WERI-Rb-1 (cell line): Measurements from ENCODE around the gene NSFL1C.

Source experiments
- DNase-seq: peaks from one replicate; pipeline ENCODE4 v3.0.0-alpha.2; 2020
- H3K27ac ChIP-seq: fragments of 250-450 bp; sonication (Bioruptor Pico); 2 replicates; pipeline ENCODE4 v1.5.1; 2020; ENCODE audit warnings: mild to moderate bottlenecking, moderate library complexity
- H3K27me3 ChIP-seq: fragments of 250-450 bp; sonication (Bioruptor Pico); 2 replicates; pipeline ENCODE4 v1.5.1; 2021; ENCODE audit warnings: mild to moderate bottlenecking, low read depth, moderate library complexity; ENCODE audit not compliant: insufficient read depth, severe bottlenecking
- H3K36me3 ChIP-seq: fragments of 250-450 bp; sonication (Bioruptor Pico); 2 replicates; pipeline ENCODE4 v1.5.1; 2020; ENCODE audit warnings: mild to moderate bottlenecking, moderate library complexity
- H3K4me3 ChIP-seq: 2 replicates; pipeline ENCODE4 v1.5.1; 2011; ENCODE audit warnings: low read depth, mild to moderate bottlenecking, control low read depth, low read length
- H3K9me3 ChIP-seq: fragments of 250-450 bp; sonication (Bioruptor Pico); 2 replicates; pipeline ENCODE4 v1.5.1; 2021; ENCODE audit warnings: mild to moderate bottlenecking, moderate library complexity; ENCODE audit not compliant: severe bottlenecking
- CTCF ChIP-seq: IDR thresholded peaks from 2 replicates; pipeline ENCODE4 v1.5.1; 2011; ENCODE audit warnings: low read depth, mild to moderate bottlenecking, control low read depth, inconsistent platforms, low read length

NSFL1C gene

DNA sequence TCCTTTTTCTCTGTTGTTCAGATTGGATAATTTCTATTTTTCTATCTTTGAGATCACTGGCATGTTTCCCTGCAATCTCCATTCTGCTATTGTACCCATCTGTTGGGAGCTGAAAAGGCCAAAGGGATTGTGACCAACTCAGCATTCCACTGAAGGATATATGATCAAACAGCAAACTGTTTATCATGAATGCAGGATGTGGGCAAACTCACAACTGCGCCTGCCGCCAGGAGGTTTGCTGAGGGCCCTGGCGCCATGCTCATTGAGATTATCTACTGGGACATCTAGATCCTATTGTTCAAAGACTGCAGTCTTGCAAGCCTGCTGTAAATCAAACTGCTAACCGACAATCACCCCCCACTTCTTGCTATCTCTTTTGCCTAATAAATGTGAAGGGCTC is 69.9 kb downstream of the NSFL1C start:
- no peak for DNase-seq
- Histone ChIP-seq H3K9me3 (no peaks in the 10 kb centered on the region), H3K36me3 (no peaks in the 10 kb centered on the region), H3K27me3 (peaks cover 7% of the 10 kb centered on the region), H3K4me3 (no peak overlapping the region), H3K27ac (no peak overlapping the region)
- TF ChIP-seq CTCF, result no peak

- DNase-seq, result no peak
- Histone ChIP-seq H3K9me3 (no peaks in the 10 kb centered on the region), H3K27me3 (peaks cover 7% of the 10 kb centered on the region), H3K4me3 (no peak overlapping the region), H3K27ac (no peak overlapping the region), H3K36me3 (peaks cover under 1% of the 10 kb centered on the region)
- TF ChIP-seq CTCF, result no peak
These were observed 70.4 kb downstream of the NSFL1C start for GRCh38 chr20:1396264-1396663.

- peaks cover 7% of the 10 kb centered on the region for H3K27me3 ChIP-seq
- no peak overlapping the region for H3K27ac ChIP-seq
- no peak for TF ChIP-seq CTCF
- DNase-seq, result no peak
- no peak overlapping the region for H3K4me3 ChIP-seq
- no peaks in the 10 kb centered on the region for H3K9me3 ChIP-seq
- H3K36me3 ChIP-seq, result peaks cover 8% of the 10 kb centered on the region
These were observed 72.0 kb downstream of the NSFL1C start for GRCh38 chr20:1394686-1395085.

DNA sequence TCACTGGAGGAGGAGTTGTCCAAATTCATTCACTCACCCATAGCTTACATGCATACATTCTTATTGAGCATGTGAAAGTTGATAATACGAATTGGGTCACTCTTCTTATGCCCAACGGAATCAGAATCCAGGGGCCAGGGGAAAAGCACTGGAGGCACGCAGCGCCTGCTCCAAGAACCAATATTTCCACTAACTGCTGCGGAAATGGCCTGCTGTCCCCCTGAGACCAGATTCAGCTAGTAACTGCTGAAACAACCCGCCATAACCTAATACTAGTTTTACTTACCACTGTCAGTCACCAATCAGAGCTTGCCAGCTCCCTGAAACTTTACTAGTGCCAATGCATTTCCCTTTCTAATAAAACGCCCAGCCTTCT is 73.2 kb downstream of the NSFL1C start:
- H3K4me3 ChIP-seq, result peak overlapping the region; percentile 56
- peaks cover 8% of the 10 kb centered on the region for H3K36me3 ChIP-seq
- H3K27me3 ChIP-seq, result peaks cover 7% of the 10 kb centered on the region
- no peak for DNase-seq
- TF ChIP-seq CTCF, result no peak
- no peak overlapping the region for H3K27ac ChIP-seq
- H3K9me3 ChIP-seq, result no peaks in the 10 kb centered on the region

GRCh38 chr20:1392693-1393506 is 73.7 kb downstream of the NSFL1C start, which contains the start of gene FKBP1A:
Gene FKBP1A, minus strand, starts transcription at chr20:1393054. Its CDS starts 56 bp downstream, at chr20:1392998.
- H3K27me3 ChIP-seq, result peaks cover 7% of the 10 kb centered on the region
- peaks cover 8% of the 10 kb centered on the region for H3K36me3 ChIP-seq
- H3K4me3 ChIP-seq, result peak within 1 kb of the TSS; percentile 61
- peak; percentile 89 for DNase-seq
- peak within 1 kb of the TSS; percentile 49 for H3K27ac ChIP-seq
- no peak for TF ChIP-seq CTCF
- no peaks in the 10 kb centered on the region for H3K9me3 ChIP-seq

DNA sequence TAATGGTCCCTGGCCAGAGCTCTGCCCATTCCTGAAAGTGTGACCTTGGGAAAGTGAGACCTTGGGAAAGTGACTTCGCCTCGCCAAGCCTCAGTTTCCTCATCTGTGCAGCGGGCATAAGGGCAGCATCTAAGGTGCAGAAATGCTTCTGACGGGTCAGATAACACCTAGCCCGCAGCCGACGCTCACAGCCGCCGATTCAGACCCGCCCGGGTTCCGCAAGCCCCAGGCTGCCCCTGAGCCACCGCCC is 74.3 kb downstream of the NSFL1C start:
- TF ChIP-seq CTCF, result no peak
- DNase-seq, result no peak
- Histone ChIP-seq H3K9me3 (no peaks in the 10 kb centered on the region), H3K27me3 (peaks cover 7% of the 10 kb centered on the region), H3K36me3 (peaks cover 8% of the 10 kb centered on the region), H3K27ac (no peak overlapping the region), H3K4me3 (peak overlapping the region; percentile 61)
